PC-3 (cell line): ENCODE data around the gene ZNHIT1. TPM values are rescaled to one million over a fixed set of nuclear protein-coding genes. Genes with fewer than 3 reads are reported as not detected.

ENCODE experiments used
- ATAC-seq: fragments of 200-7000 bp; cut with Tn5 transposase; 2 replicates; pipeline ENCODE4 v1.9.1; 2020; ENCODE audit warnings: mild to moderate bottlenecking, moderate library complexity
- BruUV-seq: library from RNA; stranded (reverse); fragments of 400-500 nt; replicated peaks from 2 replicates; lab custom pipeline; 2021; lab: Mats Ljungman, UMichigan
- CTCF ChIA-PET: fragments of 300-600 bp; sonication (Branson Sonifier 250); formaldehyde crosslinking; loops from one replicate; lab custom pipeline; 2022; ENCODE audit warnings: antibody characterized with exemption; lab: Charles Lee
- POLR2A ChIA-PET: fragments of 300-600 bp; sonication (Branson Sonifier 250); formaldehyde crosslinking; loops from one replicate; lab custom pipeline; 2022; ENCODE audit warnings: antibody characterized with exemption; ENCODE audit not compliant: unreplicated experiment; lab: Charles Lee
- DNase-seq: peaks from one replicate; pipeline ENCODE4 v3.0.0-alpha.2; 2015
- H2AFZ ChIP-seq: fragments of 300-600 bp; sonication (generic); 2 replicates; pipeline ENCODE4 v1.6.0; 2016; ENCODE audit warnings: antibody characterized with exemption, low read length
- H3F3A ChIP-seq: fragments of 300-600 bp; sonication (generic); one replicate; pipeline ENCODE4 v1.6.0; 2017; ENCODE audit warnings: antibody characterized with exemption, low read length, control low read depth, mild to moderate bottlenecking; ENCODE audit not compliant: unreplicated experiment
- H3K27ac ChIP-seq: fragments of 300-600 bp; sonication (generic); 2 replicates; pipeline ENCODE4 v1.5.1; 2016; ENCODE audit warnings: mild to moderate bottlenecking, low read length
- H3K27me3 ChIP-seq: fragments of 300-600 bp; sonication (generic); 2 replicates; pipeline ENCODE4 v1.6.1; 2016; ENCODE audit warnings: low read length, mixed read lengths
- H3K36me3 ChIP-seq: fragments of 300-600 bp; sonication (generic); 2 replicates; pipeline ENCODE4 v1.6.1; 2016; ENCODE audit warnings: low read depth, mixed run types, low read length, mixed read lengths
- H3K4me1 ChIP-seq: fragments of 300-600 bp; sonication (generic); 2 replicates; pipeline ENCODE4 v1.5.1; 2016; ENCODE audit warnings: low read length; ENCODE audit not compliant: insufficient read depth
- H3K4me2 ChIP-seq: fragments of 300-600 bp; sonication (generic); 2 replicates; pipeline ENCODE4 v1.6.0; 2016; ENCODE audit warnings: low read length
- H3K4me3 ChIP-seq: fragments of 300-600 bp; sonication (generic); 2 replicates; pipeline ENCODE4 v1.5.1; 2016; ENCODE audit warnings: mild to moderate bottlenecking, low read length, mixed read lengths
- H3K79me2 ChIP-seq: fragments of 300-600 bp; sonication (generic); 2 replicates; pipeline ENCODE4 v1.6.1; 2017; ENCODE audit warnings: low read length, mixed read lengths
- H3K9ac ChIP-seq: fragments of 300-600 bp; sonication (generic); 2 replicates; pipeline ENCODE4 v1.6.0; 2016; ENCODE audit warnings: mild to moderate bottlenecking, low read length
- H3K9me2 ChIP-seq: fragments of 300-600 bp; sonication (generic); replicated peaks from 2 replicates; pipeline ENCODE4 v1.6.1; 2016; ENCODE audit warnings: mixed run types, low read length, mixed read lengths
- H3K9me3 ChIP-seq: fragments of 300-600 bp; sonication (generic); 2 replicates; pipeline ENCODE4 v1.6.1; 2016; ENCODE audit warnings: low read length, mixed read lengths
- H4K20me1 ChIP-seq: fragments of 300-600 bp; sonication (generic); 2 replicates; pipeline ENCODE4 v1.6.1; 2016; ENCODE audit warnings: low read length, mixed read lengths
- EZH2 ChIP-seq: fragments of 300-600 bp; sonication (generic); IDR thresholded peaks from one replicate; pipeline ENCODE4 v1.6.1; 2017; ENCODE audit warnings: antibody characterized with exemption, mild to moderate bottlenecking, low read length; ENCODE audit not compliant: unreplicated experiment
- EZH2phosphoT487 ChIP-seq: fragments of 300-600 bp; sonication (generic); IDR thresholded peaks from 2 replicates; pipeline ENCODE4 v1.6.1; 2018; ENCODE audit warnings: mild to moderate bottlenecking, antibody characterized with exemption, low read length, borderline replicate concordance
- intact Hi-C: fragments of 100-400 bp; cut with micrococcal nuclease; formaldehyde crosslinking; loops from 2 replicates; pipeline ENCODE4 v1.9.0; 2023
- total RNA-seq: library from RNA; depleted of rRNA; stranded (reverse); fragments of >200 nt; gene quantifications from 2 replicates; pipeline ENCODE4 v1.2.3, GENCODE V29; 2014
- TF ChIP-seq, protein P1 (sequence below): fragments of 300-600 bp; sonication (generic); conservative IDR thresholded peaks from 2 replicates; pipeline ENCODE4 v1.5.1; 2017; ENCODE audit warnings: antibody characterized with exemption, low read depth, mild to moderate bottlenecking, low read length

The ZNHIT1 gene
- total RNA-seq, 1 experiment from 2014 or later, result 188 TPM

DNA sequence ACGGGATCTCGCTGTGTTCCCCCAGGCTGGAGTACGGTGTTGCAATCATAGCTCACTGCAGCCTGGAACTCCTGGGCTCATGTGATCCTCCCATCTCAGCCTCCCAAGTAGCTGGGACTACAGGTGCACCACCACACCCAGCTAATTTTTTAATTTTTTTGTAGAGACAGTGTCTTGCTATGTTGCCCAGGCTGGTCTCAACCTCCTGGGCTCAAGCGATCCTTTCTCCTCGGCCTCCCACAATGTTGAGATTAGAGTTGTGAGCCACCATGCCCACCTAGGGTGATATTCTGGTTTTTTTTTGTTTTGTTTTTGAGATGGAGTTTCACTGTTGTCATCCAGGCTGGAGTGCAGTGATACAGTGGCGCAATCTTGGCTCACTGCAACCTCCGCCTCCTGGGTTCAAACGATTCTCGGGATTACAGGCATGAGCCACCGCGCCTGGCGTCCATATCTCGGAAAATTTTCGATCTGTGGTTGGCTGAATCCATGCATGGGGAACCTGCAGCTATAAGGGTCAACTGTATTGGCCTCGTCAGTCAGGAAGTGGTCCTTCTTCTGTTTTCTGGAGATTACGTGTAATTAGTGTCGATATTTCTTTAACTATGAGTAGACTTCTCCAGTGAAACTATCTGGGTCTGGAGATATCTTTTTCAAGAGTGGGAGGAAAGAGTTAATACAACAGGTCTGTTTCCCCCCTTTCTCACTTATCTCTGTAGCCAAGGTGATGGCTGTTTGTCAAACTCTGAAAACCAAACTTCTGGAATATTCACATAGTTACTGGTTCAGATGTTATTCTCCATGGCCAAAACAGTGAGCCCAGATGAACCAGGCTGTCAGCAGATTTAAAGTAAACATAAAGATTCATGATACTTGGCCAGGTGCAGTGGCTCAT lies 47.9 kb downstream of the ZNHIT1 start:
- no peak for ATAC-seq
- intact Hi-C loops, result no loop called here
- ChIA-PET POLR2A (interaction anchor here (0.7 kb wide), 1 partner anchor 12 kb away, joined by 5 read pairs; no protein-coding TSS in a partner anchor), CTCF (no interaction called here)
- no peak for DNase-seq
- Histone ChIP-seq H2AFZ (no peak overlapping the region), H3K27me3 (no peaks in the 10 kb centered on the region), H3K9ac (no peak overlapping the region), H3K4me3 (no peak overlapping the region), H4K20me1 (no peaks in the 10 kb centered on the region), H3K36me3 (no peaks in the 10 kb centered on the region), H3K79me2 (no peaks in the 10 kb centered on the region), H3F3A (no peaks in the 10 kb centered on the region), H3K27ac (no peak overlapping the region), H3K4me1 (no peaks in the 10 kb centered on the region), H3K9me3 (no peaks in the 10 kb centered on the region), H3K9me2 (no peaks in the 10 kb centered on the region), H3K4me2 (no peak overlapping the region)
- TF ChIP-seq, protein P1, sequence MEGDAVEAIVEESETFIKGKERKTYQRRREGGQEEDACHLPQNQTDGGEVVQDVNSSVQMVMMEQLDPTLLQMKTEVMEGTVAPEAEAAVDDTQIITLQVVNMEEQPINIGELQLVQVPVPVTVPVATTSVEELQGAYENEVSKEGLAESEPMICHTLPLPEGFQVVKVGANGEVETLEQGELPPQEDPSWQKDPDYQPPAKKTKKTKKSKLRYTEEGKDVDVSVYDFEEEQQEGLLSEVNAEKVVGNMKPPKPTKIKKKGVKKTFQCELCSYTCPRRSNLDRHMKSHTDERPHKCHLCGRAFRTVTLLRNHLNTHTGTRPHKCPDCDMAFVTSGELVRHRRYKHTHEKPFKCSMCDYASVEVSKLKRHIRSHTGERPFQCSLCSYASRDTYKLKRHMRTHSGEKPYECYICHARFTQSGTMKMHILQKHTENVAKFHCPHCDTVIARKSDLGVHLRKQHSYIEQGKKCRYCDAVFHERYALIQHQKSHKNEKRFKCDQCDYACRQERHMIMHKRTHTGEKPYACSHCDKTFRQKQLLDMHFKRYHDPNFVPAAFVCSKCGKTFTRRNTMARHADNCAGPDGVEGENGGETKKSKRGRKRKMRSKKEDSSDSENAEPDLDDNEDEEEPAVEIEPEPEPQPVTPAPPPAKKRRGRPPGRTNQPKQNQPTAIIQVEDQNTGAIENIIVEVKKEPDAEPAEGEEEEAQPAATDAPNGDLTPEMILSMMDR, result no peak
- no peak for TF ChIP-seq EZH2phosphoT487
- TF ChIP-seq EZH2, result no peak
- BruUV-seq, result no TSS peak

GRCh38 chr7:101269664-101270063 lies 51.7 kb downstream of the ZNHIT1 start:
- H3K4me2 ChIP-seq, result no peak overlapping the region
- no peaks in the 10 kb centered on the region for H3K36me3 ChIP-seq
- no peaks in the 10 kb centered on the region for H3K9me2 ChIP-seq
- no peak overlapping the region for H3K4me3 ChIP-seq
- H3K27ac ChIP-seq, result no peak overlapping the region
- no TSS peak for BruUV-seq
- CTCF ChIA-PET, result no interaction called here
- H3K27me3 ChIP-seq, result no peaks in the 10 kb centered on the region
- intact Hi-C loops, result no loop called here
- H4K20me1 ChIP-seq, result no peaks in the 10 kb centered on the region
- H3F3A ChIP-seq, result no peaks in the 10 kb centered on the region
- H3K79me2 ChIP-seq, result no peaks in the 10 kb centered on the region
- POLR2A ChIA-PET, result no interaction called here
- H3K4me1 ChIP-seq, result no peaks in the 10 kb centered on the region
- ATAC-seq (no peak), DNase-seq (no peak)
- TF ChIP-seq EZH2phosphoT487 (no peak), EZH2 (no peak)
- TF ChIP-seq, protein P1, result no peak
- H2AFZ ChIP-seq, result no peak overlapping the region
- no peak overlapping the region for H3K9ac ChIP-seq
- no peaks in the 10 kb centered on the region for H3K9me3 ChIP-seq

GRCh38 chr7:101271021-101271420 lies 53.1 kb downstream of the ZNHIT1 start:
- no peak for ATAC-seq
- Histone ChIP-seq H3K9ac (no peak overlapping the region), H3F3A (no peaks in the 10 kb centered on the region), H3K27ac (no peak overlapping the region), H3K36me3 (no peaks in the 10 kb centered on the region), H3K9me2 (no peaks in the 10 kb centered on the region), H3K4me2 (no peak overlapping the region), H3K4me1 (no peaks in the 10 kb centered on the region), H4K20me1 (no peaks in the 10 kb centered on the region), H3K79me2 (no peaks in the 10 kb centered on the region), H3K27me3 (no peaks in the 10 kb centered on the region), H2AFZ (no peak overlapping the region), H3K9me3 (no peaks in the 10 kb centered on the region), H3K4me3 (no peak overlapping the region)
- TF ChIP-seq EZH2phosphoT487 (no peak), EZH2 (no peak)
- TF ChIP-seq, protein P1, result no peak
- POLR2A ChIA-PET, result no interaction called here
- CTCF ChIA-PET, result no interaction called here
- BruUV-seq, result no TSS peak
- no peak for DNase-seq
- intact Hi-C loops, result no loop called here
